Spleen (tissue), 7 donors: ENCODE results near the gene RUSF1.

Experiments used
- POLR2AphosphoS5 ChIP-seq, 3 donors: sonication (generic); formaldehyde crosslinking; IDR thresholded peaks; one replicate each; pipeline ENCODE4 v1.5.1; 2017; ENCODE audit warnings: antibody characterized with exemption in 3 of 3
- TF ChIP-seq, protein P1 (sequence below), 11 experiments: fragments of 200-600 bp in 7 of 11; fragments of 450-650 bp in 4 of 11; sonication (generic) in 4 of 11; IDR thresholded peaks in 8 of 11; conservative IDR thresholded peaks in 3 of 11; 1 replicate in 7 of 11; 2 replicates in 4 of 11; pipeline versions ENCODE4 v1.4.0 to v1.8.0; 2016 to 2021; ENCODE audit warnings: antibody characterized with exemption in 11 of 11, inconsistent platforms in 4 of 11, mild to moderate bottlenecking in 1 of 11
- donor health status: DM: no; HTN: no; CAD: no; lungs with moderate emphysema.
- donor health status: DM: no; HTN: no; CAD: no.
- donor health status: DM: no; HTN: no; CAD: no.

GRCh38 chr16:31484491-31485171 is 23.6 kb downstream of the RUSF1 start:
- TF ChIP-seq, protein P1, sequence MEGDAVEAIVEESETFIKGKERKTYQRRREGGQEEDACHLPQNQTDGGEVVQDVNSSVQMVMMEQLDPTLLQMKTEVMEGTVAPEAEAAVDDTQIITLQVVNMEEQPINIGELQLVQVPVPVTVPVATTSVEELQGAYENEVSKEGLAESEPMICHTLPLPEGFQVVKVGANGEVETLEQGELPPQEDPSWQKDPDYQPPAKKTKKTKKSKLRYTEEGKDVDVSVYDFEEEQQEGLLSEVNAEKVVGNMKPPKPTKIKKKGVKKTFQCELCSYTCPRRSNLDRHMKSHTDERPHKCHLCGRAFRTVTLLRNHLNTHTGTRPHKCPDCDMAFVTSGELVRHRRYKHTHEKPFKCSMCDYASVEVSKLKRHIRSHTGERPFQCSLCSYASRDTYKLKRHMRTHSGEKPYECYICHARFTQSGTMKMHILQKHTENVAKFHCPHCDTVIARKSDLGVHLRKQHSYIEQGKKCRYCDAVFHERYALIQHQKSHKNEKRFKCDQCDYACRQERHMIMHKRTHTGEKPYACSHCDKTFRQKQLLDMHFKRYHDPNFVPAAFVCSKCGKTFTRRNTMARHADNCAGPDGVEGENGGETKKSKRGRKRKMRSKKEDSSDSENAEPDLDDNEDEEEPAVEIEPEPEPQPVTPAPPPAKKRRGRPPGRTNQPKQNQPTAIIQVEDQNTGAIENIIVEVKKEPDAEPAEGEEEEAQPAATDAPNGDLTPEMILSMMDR (IDR thresholded peaks at IDR 0.05 in 8 of 11, conservative IDR thresholded peaks at IDR 0.05 in 3 of 11): no peak
- TF ChIP-seq POLR2AphosphoS5 (IDR thresholded peaks at IDR 0.05): no peak
